Keratinocyte (primary cell): ENCODE results near the gene COL11A2. TPM values are rescaled to one million over a fixed set of nuclear protein-coding genes. Genes with fewer than 3 reads are reported as not detected.

Source experiments
- DNase-seq: peaks from one replicate; pipeline ENCODE4 v3.0.0-alpha.2; 2011; ENCODE audit warnings: low read depth, missing footprints, low spot score
- FAIRE-seq: peaks from 2 replicates; lab custom pipeline; 2011; peaks lifted over from hg19 to GRCh38; lab: Jason Lieb, UNC
- H2AFZ ChIP-seq: 2 replicates; pipeline ENCODE4 v1.6.0; 2012; ENCODE audit warnings: low read length, control low read depth, inconsistent platforms; ENCODE audit not compliant: control insufficient read depth
- H3K27ac ChIP-seq: 2 replicates; pipeline ENCODE4 v1.5.1; 2011; ENCODE audit warnings: low read length; ENCODE audit not compliant: control insufficient read depth, insufficient read depth
- H3K27me3 ChIP-seq: 3 replicates; pipeline ENCODE4 v1.6.0; 2011; ENCODE audit warnings: low read length; ENCODE audit not compliant: control insufficient read depth, insufficient read depth; ENCODE audit errors: extremely low read depth
- H3K36me3 ChIP-seq, 2 experiments: 2 replicates in 1 of 2; 3 replicates in 1 of 2; pipeline ENCODE4 v1.5.1; 2011; ENCODE audit warnings: low read length in 2 of 2, mild to moderate bottlenecking in 1 of 2; ENCODE audit not compliant: control insufficient read depth in 2 of 2, insufficient read depth in 2 of 2; ENCODE audit errors: extremely low read depth in 1 of 2
- H3K4me1 ChIP-seq: 3 replicates; pipeline ENCODE4 v1.5.1; 2011; ENCODE audit warnings: low read length; ENCODE audit not compliant: control insufficient read depth, insufficient read depth; ENCODE audit errors: extremely low read depth
- H3K4me2 ChIP-seq: 3 replicates; pipeline ENCODE4 v1.6.0; 2011; ENCODE audit warnings: low read depth, low read length; ENCODE audit not compliant: control insufficient read depth, insufficient read depth; ENCODE audit errors: extremely low read depth
- H3K4me3 ChIP-seq, 3 experiments: fragments of 200-600 bp in 1 of 3; sonication (generic) in 1 of 3; 2 replicates in 2 of 3; 3 replicates in 1 of 3; pipeline ENCODE4 v1.5.1; 2011 to 2016; ENCODE audit warnings: low read length in 3 of 3, mild to moderate bottlenecking in 3 of 3, control low read depth in 2 of 3, inconsistent platforms in 1 of 3, low read depth in 1 of 3, mixed read lengths in 1 of 3, mixed run types in 1 of 3, moderate library complexity in 1 of 3; ENCODE audit not compliant: control insufficient read depth in 2 of 3, insufficient read depth in 2 of 3; ENCODE audit errors: extremely low read depth in 1 of 3
- H3K79me2 ChIP-seq: 2 replicates; pipeline ENCODE4 v1.6.0; 2012; ENCODE audit warnings: low read length; ENCODE audit not compliant: control insufficient read depth, insufficient read depth
- H3K9ac ChIP-seq: 3 replicates; pipeline ENCODE4 v1.6.0; 2011; ENCODE audit warnings: low read length; ENCODE audit not compliant: control insufficient read depth, insufficient read depth; ENCODE audit errors: extremely low read depth
- H3K9me1 ChIP-seq: 3 replicates; pipeline ENCODE4 v1.6.0; 2011; ENCODE audit warnings: low read length; ENCODE audit not compliant: control insufficient read depth, insufficient read depth; ENCODE audit errors: extremely low read depth
- H3K9me3 ChIP-seq: 2 replicates; pipeline ENCODE4 v1.5.1; 2012; ENCODE audit warnings: low read depth, low read length; ENCODE audit not compliant: control insufficient read depth
- H4K20me1 ChIP-seq: 3 replicates; pipeline ENCODE4 v1.6.0; 2011; ENCODE audit warnings: low read length; ENCODE audit not compliant: control insufficient read depth, insufficient read depth; ENCODE audit errors: extremely low read depth
- CTCF ChIP-seq, 3 experiments: IDR thresholded peaks in 1 of 3; conservative IDR thresholded peaks in 1 of 3; optimal IDR thresholded peaks in 1 of 3; 2 replicates in 2 of 3; 3 replicates in 1 of 3; pipeline versions ENCODE3 to v1.5.1; 2011; ENCODE audit warnings: low read length in 3 of 3, mild to moderate bottlenecking in 3 of 3, moderate library complexity in 2 of 3, control low read depth in 1 of 3, inconsistent platforms in 1 of 3; ENCODE audit not compliant: insufficient read depth in 2 of 3; ENCODE audit errors: extremely low read depth in 1 of 3
- EZH2 ChIP-seq: IDR thresholded peaks from one replicate; pipeline ENCODE4 v1.6.1; 2012; ENCODE audit warnings: inconsistent platforms, mild to moderate bottlenecking, low read length, moderate library complexity
- dilution Hi-C: fragments of 300-500 bp; cut with MboI; formaldehyde crosslinking; loops from one replicate; pipeline ENCODE4 v1.7.0; 2020; ENCODE audit warnings: low sequenced_read_pairs; ENCODE audit not compliant: extremely low pct_ligation_motif_present
- polyA plus RNA-seq, 5 experiments: library from polyadenylated mRNA; depleted of rRNA in 3 of 5; stranded (reverse) in 3 of 5; stranded (forward) in 1 of 5; unstranded in 1 of 5; fragments of >200 nt; gene quantifications; 1 replicate in 1 of 5; 2 replicates in 3 of 5; 3 replicates in 1 of 5; pipeline versions ENCODE4 v1.2.1 to v1.2.3, GENCODE V29; 2011 to 2012; ENCODE audit warnings: missing spikeins in 2 of 5, low read depth in 1 of 5, low replicate concordance in 1 of 5

Gene COL11A2
- polyA plus RNA-seq, 1 donor (not counting 4 experiments of a cell fraction or from before 2014, with no cell fraction given): 0.08 TPM

DNA sequence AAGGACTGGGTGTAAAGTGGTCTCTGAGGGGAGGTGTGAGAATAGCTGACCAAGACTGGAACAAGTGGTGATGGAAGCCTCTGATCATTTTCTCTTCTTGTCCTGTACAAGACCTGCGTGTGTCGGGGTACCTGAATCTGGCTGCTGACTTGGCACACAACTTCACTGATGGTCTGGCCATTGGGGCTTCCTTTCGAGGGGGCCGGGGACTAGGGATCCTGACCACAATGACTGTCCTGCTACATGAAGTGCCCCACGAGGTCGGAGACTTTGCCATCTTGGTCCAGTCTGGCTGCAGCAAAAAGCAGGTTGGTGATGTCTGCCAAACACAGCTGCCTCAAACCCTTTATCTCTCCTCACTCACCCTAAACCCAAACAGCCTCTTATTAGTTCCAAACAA is 10.5 kb upstream of the COL11A2 start:
- DNase-seq: no peak
- H3K4me2 ChIP-seq: no peak overlapping the region
- no peak for FAIRE-seq
- TF ChIP-seq EZH2 (no peak), CTCF (optimal IDR thresholded peaks at IDR 0.05 in 1 of 3, IDR thresholded peaks at IDR 0.05 in 1 of 3, conservative IDR thresholded peaks at IDR 0.05 in 1 of 3; ENCODE audit: extremely low read depth in 1 of 3, insufficient read depth in 2 of 3, low read length in 3 of 3) (no peak)
- no peak overlapping the region for H3K4me3 ChIP-seq
- dilution Hi-C loops: no loop called here
- no peaks in the 10 kb centered on the region for H3K9me3 ChIP-seq
- peaks cover 38% of the 10 kb centered on the region for H3K79me2 ChIP-seq
- no peaks in the 10 kb centered on the region for H4K20me1 ChIP-seq
- H3K27ac ChIP-seq: no peak overlapping the region
- H3K9ac ChIP-seq: no peak overlapping the region
- no peaks in the 10 kb centered on the region for H3K27me3 ChIP-seq
- H3K36me3 ChIP-seq: peaks cover 18 to 26% of the 10 kb centered on the region in 2 experiments
- H3K4me1 ChIP-seq: peaks cover 45% of the 10 kb centered on the region
- H3K9me1 ChIP-seq: peaks cover 5% of the 10 kb centered on the region
- H2AFZ ChIP-seq: no peak overlapping the region

GRCh38 chr6:33201935-33202334 is 9.7 kb upstream of the COL11A2 start:
- Histone ChIP-seq H3K9ac (peak overlapping the region; percentile 95), H3K36me3 (peaks cover 21 to 31% of the 10 kb centered on the region in 2 experiments), H3K27ac (peak overlapping the region; percentile 99), H3K4me3 (peak overlapping the region; percentile 85 to 99 (median 88)), H3K27me3 (no peaks in the 10 kb centered on the region), H3K9me3 (no peaks in the 10 kb centered on the region), H2AFZ (no peak overlapping the region), H4K20me1 (peaks cover 3% of the 10 kb centered on the region), H3K79me2 (peaks cover 38% of the 10 kb centered on the region), H3K4me2 (peak overlapping the region; percentile 100), H3K9me1 (peaks cover 7% of the 10 kb centered on the region), H3K4me1 (peaks cover 45% of the 10 kb centered on the region)
- FAIRE-seq: no peak
- no peak for TF ChIP-seq CTCF (optimal IDR thresholded peaks at IDR 0.05 in 1 of 3, IDR thresholded peaks at IDR 0.05 in 1 of 3, conservative IDR thresholded peaks at IDR 0.05 in 1 of 3; ENCODE audit: extremely low read depth in 1 of 3, insufficient read depth in 2 of 3, low read length in 3 of 3)
- TF ChIP-seq EZH2: no peak
- dilution Hi-C loops: no loop called here
- no peak for DNase-seq
